Endodermal cell (in vitro differentiated cells): Measurements from ENCODE around the gene SLC6A18. TPM values are rescaled to one million over a fixed set of nuclear protein-coding genes. Genes with fewer than 3 reads are reported as not detected.
"Not testable (repeated sequence)": the region's sequence is repeated elsewhere in the genome, so short reads cannot be mapped to it uniquely, and the experiment has no call there.

Source experiments
- DNase-seq: peaks from one replicate; pipeline ENCODE4 v3.0.0-alpha.2; 2017
- H3K27ac ChIP-seq: 2 replicates; pipeline ENCODE4 v1.5.1; 2013; ENCODE audit warnings: mild to moderate bottlenecking, low read depth, low read length, moderate library complexity
- H3K27me3 ChIP-seq: 2 replicates; pipeline ENCODE4 v1.6.1; 2013; ENCODE audit warnings: mild to moderate bottlenecking, low read length, moderate library complexity; ENCODE audit not compliant: insufficient read depth, control insufficient read depth, poor library complexity, severe bottlenecking
- H3K36me3 ChIP-seq: 2 replicates; pipeline ENCODE4 v1.7.0; 2013; ENCODE audit warnings: mild to moderate bottlenecking, low read length, moderate library complexity; ENCODE audit not compliant: control insufficient read depth, insufficient read depth
- H3K4me1 ChIP-seq: one replicate; pipeline ENCODE4 v1.7.0; 2013; ENCODE audit warnings: low read length; ENCODE audit not compliant: control insufficient read depth, insufficient read depth
- H3K4me3 ChIP-seq: 2 replicates; pipeline ENCODE4 v1.5.1; 2013; ENCODE audit warnings: mild to moderate bottlenecking, low read length, moderate library complexity
- H3K9ac ChIP-seq: 2 replicates; pipeline ENCODE4 v1.6.1; 2013; ENCODE audit warnings: mild to moderate bottlenecking, low read length, moderate library complexity; ENCODE audit not compliant: poor library complexity, severe bottlenecking; ENCODE audit errors: extremely low read depth
- H3K9me3 ChIP-seq: 2 replicates; pipeline ENCODE4 v1.6.1; 2013; ENCODE audit warnings: mild to moderate bottlenecking, low read length, moderate library complexity; ENCODE audit not compliant: control insufficient read depth
- H3K27ac Mint-ChIP-seq: 2 replicates; pipeline ENCODE4 v1.8.0; 2020; ENCODE audit warnings: mixed read lengths
- H3K27me3 Mint-ChIP-seq: 2 replicates; pipeline ENCODE4 v1.8.0; 2021; ENCODE audit warnings: mild to moderate bottlenecking, mixed read lengths; ENCODE audit not compliant: insufficient read depth
- H3K36me3 Mint-ChIP-seq: 2 replicates; pipeline ENCODE4 v1.8.0; 2020; ENCODE audit warnings: low read depth, mixed read lengths
- H3K4me1 Mint-ChIP-seq: 2 replicates; pipeline ENCODE4 v1.8.0; 2020; ENCODE audit warnings: mixed read lengths
- H3K4me3 Mint-ChIP-seq: 2 replicates; pipeline ENCODE4 v1.8.0; 2020; ENCODE audit warnings: mild to moderate bottlenecking, moderate library complexity, mixed read lengths
- H3K9me3 Mint-ChIP-seq: 2 replicates; pipeline ENCODE4 v1.8.0; 2020; ENCODE audit warnings: mild to moderate bottlenecking, mixed read lengths
- CTCF ChIP-seq: fragments of 200-600 bp; sonication (generic); conservative IDR thresholded peaks from 2 replicates; pipeline ENCODE4 v1.5.0; 2021; ENCODE audit warnings: antibody characterized with exemption, mild to moderate bottlenecking
- WGBS, 2 experiments: methylation state at CpG; one replicate each; pipeline versions ENCODE4 v1.1.5 to v1.1.7; 2013; ENCODE audit warnings: missing lambda C conversion rate in 2 of 2, mixed read lengths in 1 of 2; ENCODE audit not compliant: insufficient coverage in 1 of 2, insufficient read length in 1 of 2; 5-methylcytosine and 5-hydroxymethylcytosine counted together
- total RNA-seq, 2 donors: library from RNA; stranded (reverse); fragmentation: NEBNext Ultra II Directional in 1 of 2; extraction: Animal tissue kit (Norgen Biotek cat#: 25700) in 1 of 2; gene quantifications; 2 replicates in 1 of 2; 3 replicates in 1 of 2; pipeline ENCODE4 v1.2.1, GENCODE V29; 2021

SLC6A18 gene
- total RNA-seq, 2 donors from 2014 or later, result not detected

DNA sequence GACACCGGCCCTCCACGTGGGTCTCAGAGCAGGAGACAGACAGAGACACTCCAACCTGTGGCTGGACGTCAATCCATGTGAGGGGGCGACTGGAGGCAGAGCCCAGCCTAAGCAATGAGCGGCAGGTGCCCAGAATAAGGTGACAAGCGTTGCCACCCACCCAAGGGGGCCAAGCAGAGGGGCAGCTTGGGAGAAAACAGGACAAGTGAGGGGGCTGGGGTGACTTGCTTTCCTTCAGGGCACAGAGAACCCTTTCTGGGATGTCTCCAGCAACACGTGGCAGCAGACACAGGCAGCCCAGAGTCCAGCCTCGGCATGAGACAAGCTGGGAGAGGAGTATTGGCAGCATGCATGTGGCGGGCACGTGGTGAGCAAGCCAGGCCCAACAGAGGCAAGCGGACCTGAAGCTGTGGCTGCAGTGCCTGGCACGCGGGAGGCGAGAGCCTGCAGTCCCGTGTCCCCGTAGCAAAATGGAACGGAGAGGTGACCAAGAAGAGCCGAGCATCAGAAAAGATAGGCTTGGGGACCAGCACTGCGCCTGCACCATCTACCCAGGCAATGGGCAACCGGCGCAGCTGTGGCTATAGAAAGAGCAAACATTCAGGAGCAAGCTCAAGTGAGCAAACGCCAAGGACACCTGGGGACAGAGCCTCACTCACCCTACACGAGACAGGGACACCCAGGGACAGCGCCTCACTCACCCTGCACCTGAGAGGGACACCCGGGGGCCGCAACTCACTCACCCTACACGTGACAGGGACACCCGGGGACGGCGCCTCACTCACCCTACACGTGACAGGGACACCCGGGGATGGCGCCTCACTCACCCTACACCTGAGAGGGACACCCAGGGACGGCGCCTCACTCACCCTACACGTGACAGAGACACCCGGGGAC is 63.5 kb downstream of the SLC6A18 start:
- Mint-ChIP-seq H3K4me1 (no peaks in the 10 kb centered on the region), H3K27ac (no peak overlapping the region), H3K9me3 (no peaks in the 10 kb centered on the region), H3K36me3 (no peaks in the 10 kb centered on the region), H3K27me3 (peaks cover 6% of the 10 kb centered on the region), H3K4me3 (no peak overlapping the region)
- H3K4me1 ChIP-seq, result no peaks in the 10 kb centered on the region
- no peaks in the 10 kb centered on the region for H3K27me3 ChIP-seq
- TF ChIP-seq CTCF, result no peak
- no peak overlapping the region for H3K27ac ChIP-seq
- no peak overlapping the region for H3K9ac ChIP-seq
- H3K9me3 ChIP-seq, result no peaks in the 10 kb centered on the region
- H3K4me3 ChIP-seq, result no peak overlapping the region
- peak; percentile 31 for DNase-seq
- no peaks in the 10 kb centered on the region for H3K36me3 ChIP-seq
- WGBS, 2 experiments, result 94 to 99% methylated on average over 30 to 35 of the region's 37 CpGs

DNA sequence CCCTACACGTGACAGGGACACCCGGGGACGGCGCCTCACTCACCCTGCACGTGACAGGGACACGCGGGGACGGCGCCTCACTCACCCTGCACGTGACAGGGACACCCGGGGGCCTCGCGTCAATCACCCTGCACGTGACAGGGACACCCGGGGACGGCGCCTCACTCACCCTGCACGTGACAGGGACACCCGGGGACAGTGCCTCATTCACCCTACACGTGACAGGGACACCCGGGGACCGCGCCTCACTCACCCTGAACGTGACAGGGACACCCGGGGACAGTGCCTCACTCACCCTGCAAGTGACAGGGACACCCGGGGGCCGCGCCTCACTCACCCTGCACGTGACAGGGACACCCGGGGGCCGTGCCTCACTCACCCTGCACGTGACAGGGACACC is 64.4 kb downstream of the SLC6A18 start:
- H3K27me3 Mint-ChIP-seq, H3K27ac ChIP-seq, H3K27ac Mint-ChIP-seq, H3K4me3 Mint-ChIP-seq, H3K9me3 Mint-ChIP-seq, H3K4me1 Mint-ChIP-seq, H3K9me3 ChIP-seq, H3K36me3 ChIP-seq, H3K4me3 ChIP-seq, H3K4me1 ChIP-seq, DNase-seq, H3K36me3 Mint-ChIP-seq, H3K27me3 ChIP-seq, H3K9ac ChIP-seq: not testable (repeated sequence)
- 95 to 100% methylated on average over 6 to 25 of the region's 32 CpGs for WGBS, 2 experiments

DNA sequence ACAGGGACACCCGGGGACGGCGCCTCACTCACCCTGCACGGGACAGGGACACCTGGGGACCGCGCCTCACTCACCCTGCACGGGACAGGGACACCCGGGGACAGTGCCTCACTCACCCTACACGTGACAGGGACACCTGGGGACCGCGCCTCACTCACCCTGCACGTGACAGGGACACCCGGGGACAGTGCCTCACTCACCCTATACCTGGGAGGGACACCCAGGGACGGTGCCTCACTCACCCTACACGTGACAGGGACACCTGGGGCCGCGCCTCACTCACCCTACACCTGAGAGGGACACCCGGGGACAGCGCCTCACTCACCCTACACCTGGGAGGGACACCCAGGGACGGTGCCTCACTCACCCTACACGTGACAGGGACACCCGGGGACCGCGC is 65.8 kb downstream of the SLC6A18 start:
- not testable (repeated sequence) for H3K9me3 Mint-ChIP-seq, H3K27ac Mint-ChIP-seq, H3K36me3 ChIP-seq, H3K27ac ChIP-seq, H3K4me3 Mint-ChIP-seq, H3K9ac ChIP-seq, H3K36me3 Mint-ChIP-seq, H3K9me3 ChIP-seq, H3K4me1 Mint-ChIP-seq, H3K4me1 ChIP-seq, H3K27me3 ChIP-seq, H3K4me3 ChIP-seq
- 93% methylated on average over 3 to 23 of the region's 24 CpGs for WGBS, 2 experiments
- DNase-seq, result peak; percentile 23
- H3K27me3 Mint-ChIP-seq, result peaks cover 13% of the 10 kb centered on the region

- Mint-ChIP-seq H3K4me3 (no peak overlapping the region), H3K9me3 (no peaks in the 10 kb centered on the region), H3K27ac (no peak overlapping the region), H3K27me3 (peaks cover 20% of the 10 kb centered on the region), H3K36me3 (no peaks in the 10 kb centered on the region), H3K4me1 (peaks cover 1% of the 10 kb centered on the region)
- no peaks in the 10 kb centered on the region for H3K9me3 ChIP-seq
- peaks cover 11% of the 10 kb centered on the region for H3K27me3 ChIP-seq
- H3K4me1 ChIP-seq, result no peaks in the 10 kb centered on the region
- no peak overlapping the region for H3K27ac ChIP-seq
- H3K36me3 ChIP-seq, result no peaks in the 10 kb centered on the region
- 93% methylated on average over 16 to 24 of the region's 24 CpGs for WGBS, 2 experiments
- H3K9ac ChIP-seq, result no peak overlapping the region
- H3K4me3 ChIP-seq, result no peak overlapping the region
- TF ChIP-seq CTCF, result no peak
- DNase-seq, result peak; percentile 38
Observed at GRCh38 chr5:1291611-1292080, 66.5 kb downstream of the SLC6A18 start.
